Esophagus (tissue), 2 donors: ENCODE results near the gene NOS1AP. TPM values are rescaled to one million over a fixed set of nuclear protein-coding genes. Genes with fewer than 3 reads are reported as not detected.

Experiments
- H3K27ac ChIP-seq, 2 donors: one replicate each; pipeline ENCODE4 v1.5.1; 2013; ENCODE audit warnings: low read depth in 2 of 2, mild to moderate bottlenecking in 2 of 2, inconsistent platforms in 1 of 2, low read length in 1 of 2, moderate library complexity in 1 of 2
- H3K27me3 ChIP-seq, 2 donors: one replicate each; pipeline ENCODE4 v1.6.1; 2013; ENCODE audit warnings: low read length in 2 of 2, control low read depth in 1 of 2, mild to moderate bottlenecking in 1 of 2; ENCODE audit not compliant: insufficient read depth in 2 of 2, control insufficient read depth in 1 of 2
- H3K36me3 ChIP-seq, 2 donors: one replicate each; pipeline ENCODE4 v1.6.1; 2013; ENCODE audit warnings: low read length in 1 of 2; ENCODE audit not compliant: control insufficient read depth in 2 of 2, insufficient read depth in 2 of 2
- H3K4me1 ChIP-seq, 2 donors: one replicate each; pipeline ENCODE4 v1.6.1; 2013; ENCODE audit warnings: low read length in 1 of 2; ENCODE audit not compliant: control insufficient read depth in 2 of 2, insufficient read depth in 2 of 2
- H3K4me3 ChIP-seq, 2 donors: one replicate each; pipeline ENCODE4 v1.5.1; 2013; ENCODE audit warnings: low read length in 2 of 2, mild to moderate bottlenecking in 2 of 2, low read depth in 1 of 2, moderate library complexity in 1 of 2
- H3K9me3 ChIP-seq, 2 donors: one replicate each; pipeline ENCODE4 v1.6.1; 2013; ENCODE audit warnings: mild to moderate bottlenecking in 2 of 2, low read depth in 1 of 2, low read length in 1 of 2, moderate library complexity in 1 of 2; ENCODE audit not compliant: control insufficient read depth in 2 of 2, insufficient read depth in 1 of 2
- WGBS, 2 donors: extraction: QIAGEN DNeasy Blood & Tissue Kit; methylation state at CpG; one replicate each; pipeline ENCODE4 v1.1.7; 2013; 5-methylcytosine and 5-hydroxymethylcytosine counted together
- polyA plus RNA-seq, 2 donors: library from polyadenylated mRNA; stranded (reverse); fragments of 200-250 nt; gene quantifications; one replicate each; pipeline ENCODE4 v1.2.3, GENCODE V29; 2013
- donor health status: healthy with polysubstance abuse.
- donor health status: Bipolar disorder and iron deficiency.

Gene NOS1AP
- polyA plus RNA-seq, 2 donors: 0.53 to 0.98 TPM

GRCh38 chr1:162252214-162252613, 182.7 kb downstream of the NOS1AP start:
- Histone ChIP-seq H3K27ac (no peak overlapping the region), H3K27me3 (no peaks in the 10 kb centered on the region), H3K9me3 (no peaks in the 10 kb centered on the region), H3K4me1 (no peaks in the 10 kb centered on the region), H3K4me3 (no peak overlapping the region), H3K36me3 (no peaks in the 10 kb centered on the region)
- WGBS, 2 donors: 82 to 91% methylated on average over 2 of the region's 2 CpGs

GRCh38 chr1:162253790-162254189, 184.3 kb downstream of the NOS1AP start:
- Histone ChIP-seq H3K9me3 (peaks cover 0 to under 1% of the 10 kb centered on the region in 2 donors), H3K4me3 (no peak overlapping the region), H3K27ac (no peak overlapping the region), H3K4me1 (no peaks in the 10 kb centered on the region), H3K27me3 (no peaks in the 10 kb centered on the region), H3K36me3 (no peaks in the 10 kb centered on the region)
- 85 to 92% methylated on average over 3 of the region's 3 CpGs for WGBS, 2 donors

- Histone ChIP-seq H3K9me3 (peaks cover 0 to 2% of the 10 kb centered on the region in 2 donors), H3K4me3 (no peak overlapping the region), H3K36me3 (no peaks in the 10 kb centered on the region), H3K27ac (no peak overlapping the region), H3K27me3 (no peaks in the 10 kb centered on the region), H3K4me1 (no peaks in the 10 kb centered on the region)
- 71 to 80% methylated on average over 4 of the region's 4 CpGs for WGBS, 2 donors
Observed at GRCh38 chr1:162256287-162256686, 186.8 kb downstream of the NOS1AP start.

GRCh38 chr1:162258394-162258793, 188.9 kb downstream of the NOS1AP start:
- WGBS, 2 donors: 89 to 96% methylated on average over 2 of the region's 2 CpGs
- Histone ChIP-seq H3K9me3 (peaks cover 0 to 2% of the 10 kb centered on the region in 2 donors), H3K36me3 (no peaks in the 10 kb centered on the region), H3K27ac (no peak overlapping the region), H3K4me3 (no peak overlapping the region), H3K4me1 (no peaks in the 10 kb centered on the region), H3K27me3 (no peaks in the 10 kb centered on the region)

DNA sequence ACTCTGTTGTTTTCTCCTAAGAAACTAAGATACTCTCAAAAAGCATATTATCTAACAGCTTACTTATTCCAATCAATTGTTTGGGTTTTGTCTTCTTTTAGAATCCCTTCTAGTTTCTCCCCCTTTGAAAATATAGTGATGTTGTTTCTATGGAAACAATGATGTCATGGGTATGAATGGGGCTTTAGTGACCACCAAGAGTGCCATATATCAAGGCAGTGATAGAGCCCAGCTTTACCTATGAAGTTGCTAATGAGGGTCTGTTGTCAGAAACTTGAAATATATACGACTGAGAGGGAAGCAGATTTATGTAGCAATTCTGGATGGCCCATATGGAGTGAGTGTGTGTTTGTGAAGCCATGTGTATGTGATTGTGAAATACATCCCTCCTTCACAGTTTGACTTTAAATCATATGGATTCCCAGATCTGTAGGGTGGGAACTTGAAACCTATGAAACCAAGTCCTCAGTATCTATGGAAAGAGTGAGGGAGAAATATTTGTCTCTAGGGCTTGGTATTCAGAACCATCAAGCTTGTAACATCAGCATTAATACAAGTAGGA, 190.5 kb downstream of the NOS1AP start:
- H3K27me3 ChIP-seq: no peaks in the 10 kb centered on the region
- peaks cover 0 to 2% of the 10 kb centered on the region in 2 donors for H3K9me3 ChIP-seq
- no peak overlapping the region for H3K4me3 ChIP-seq
- H3K27ac ChIP-seq: no peak overlapping the region
- no peaks in the 10 kb centered on the region for H3K36me3 ChIP-seq
- 74% methylated on average over 1 of the region's 1 CpG for WGBS, 2 donors
- H3K4me1 ChIP-seq: no peaks in the 10 kb centered on the region

- WGBS, 2 donors: 81 to 83% methylated on average over 1 of the region's 1 CpG
- no peaks in the 10 kb centered on the region for H3K9me3 ChIP-seq
Observed at GRCh38 chr1:162264108-162264507, 194.6 kb downstream of the NOS1AP start.

DNA sequence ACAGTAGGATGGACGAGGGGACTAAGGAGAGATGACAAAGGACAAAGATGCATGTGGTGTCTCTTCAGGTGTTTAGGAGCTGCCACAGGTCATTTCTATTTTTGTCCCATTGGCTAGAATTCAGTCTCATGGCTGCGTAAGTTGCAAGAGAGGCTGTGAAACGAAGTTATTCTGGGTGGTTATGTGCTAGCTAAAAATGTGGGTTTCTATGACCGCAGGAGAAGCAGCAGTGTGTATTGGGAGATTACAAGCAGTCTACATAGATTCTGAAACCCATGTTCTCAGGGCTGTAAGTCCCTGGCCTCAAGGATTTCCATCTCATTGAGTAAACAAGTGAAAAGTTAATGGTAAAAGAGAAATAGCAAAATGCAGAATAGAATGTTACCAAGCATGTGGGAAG, 196.5 kb downstream of the NOS1AP start:
- Histone ChIP-seq H3K27me3 (no peaks in the 10 kb centered on the region), H3K4me3 (no peak overlapping the region), H3K36me3 (no peaks in the 10 kb centered on the region), H3K9me3 (no peaks in the 10 kb centered on the region), H3K4me1 (no peaks in the 10 kb centered on the region), H3K27ac (no peak overlapping the region)
- 89 to 90% methylated on average over 4 of the region's 4 CpGs for WGBS, 2 donors

More at GRCh38 chr1:162264108-162264507, 194.6 kb downstream of the NOS1AP start:
- Histone ChIP-seq H3K4me1 (no peaks in the 10 kb centered on the region), H3K27ac (no peak overlapping the region), H3K4me3 (no peak overlapping the region), H3K27me3 (no peaks in the 10 kb centered on the region), H3K36me3 (no peaks in the 10 kb centered on the region)

DNA sequence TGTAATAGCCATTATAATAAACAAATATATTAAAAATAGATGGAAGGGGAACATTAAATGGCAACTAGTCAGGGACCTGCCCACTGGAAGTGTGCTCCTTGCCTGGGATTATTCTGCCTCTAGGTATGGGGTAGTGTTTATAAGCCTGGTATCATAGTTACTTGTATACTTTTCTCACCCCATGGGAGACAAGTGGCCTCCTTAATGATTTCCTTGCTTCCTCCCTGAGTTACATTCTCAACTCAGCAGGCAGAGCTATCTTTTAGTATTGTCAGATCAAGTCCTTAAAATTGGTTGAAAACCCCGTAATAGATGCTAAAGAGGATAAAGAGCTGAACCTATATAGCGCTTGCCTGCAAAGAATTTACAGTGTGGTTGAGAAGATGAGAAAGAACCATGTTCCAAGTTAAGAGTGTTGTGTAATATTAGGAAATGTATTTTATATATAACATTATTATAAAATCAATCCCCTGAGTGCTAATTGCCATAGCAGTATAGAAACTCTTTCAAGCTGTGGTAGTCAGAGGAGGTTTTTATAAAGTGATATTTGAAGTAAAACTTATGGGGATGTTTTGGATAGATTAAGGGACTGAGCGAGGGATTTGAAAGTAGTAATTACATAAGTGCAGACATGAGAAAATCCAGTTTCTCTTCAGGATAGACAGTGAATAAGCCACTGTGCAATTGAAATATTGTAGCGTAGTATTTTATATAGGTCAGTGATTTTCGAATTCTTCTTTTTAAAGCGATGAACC, 200.7 kb downstream of the NOS1AP start:
- H3K4me1 ChIP-seq: no peaks in the 10 kb centered on the region
- H3K4me3 ChIP-seq: no peak overlapping the region
- H3K27me3 ChIP-seq: no peaks in the 10 kb centered on the region
- H3K27ac ChIP-seq: no peak overlapping the region
- WGBS, 2 donors: 85 to 89% methylated on average over 6 of the region's 6 CpGs
- no peaks in the 10 kb centered on the region for H3K9me3 ChIP-seq
- H3K36me3 ChIP-seq: no peaks in the 10 kb centered on the region

GRCh38 chr1:162271972-162272371, 202.5 kb downstream of the NOS1AP start:
- H3K4me1 ChIP-seq: no peaks in the 10 kb centered on the region
- no peak overlapping the region for H3K27ac ChIP-seq
- H3K9me3 ChIP-seq: no peaks in the 10 kb centered on the region
- H3K27me3 ChIP-seq: no peaks in the 10 kb centered on the region
- no peaks in the 10 kb centered on the region for H3K36me3 ChIP-seq
- H3K4me3 ChIP-seq: no peak overlapping the region
- 70 to 83% methylated on average over 3 of the region's 3 CpGs for WGBS, 2 donors

- H3K4me3 ChIP-seq: no peak overlapping the region
- no peaks in the 10 kb centered on the region for H3K36me3 ChIP-seq
- H3K27me3 ChIP-seq: no peaks in the 10 kb centered on the region
- H3K9me3 ChIP-seq: no peaks in the 10 kb centered on the region
- no peaks in the 10 kb centered on the region for H3K4me1 ChIP-seq
- no peak overlapping the region for H3K27ac ChIP-seq
- WGBS, 2 donors: 88 to 93% methylated on average over 5 of the region's 5 CpGs
Observed at GRCh38 chr1:162272419-162272818, 202.9 kb downstream of the NOS1AP start.
